T-helper 22 cell (primary cell): Measurements from ENCODE around the gene ABHD15.

Source experiments
- DNase-seq: peaks from one replicate; pipeline ENCODE4 v3.0.0-alpha.2; 2020; ENCODE audit warnings: low read depth

The ABHD15 gene

DNA sequence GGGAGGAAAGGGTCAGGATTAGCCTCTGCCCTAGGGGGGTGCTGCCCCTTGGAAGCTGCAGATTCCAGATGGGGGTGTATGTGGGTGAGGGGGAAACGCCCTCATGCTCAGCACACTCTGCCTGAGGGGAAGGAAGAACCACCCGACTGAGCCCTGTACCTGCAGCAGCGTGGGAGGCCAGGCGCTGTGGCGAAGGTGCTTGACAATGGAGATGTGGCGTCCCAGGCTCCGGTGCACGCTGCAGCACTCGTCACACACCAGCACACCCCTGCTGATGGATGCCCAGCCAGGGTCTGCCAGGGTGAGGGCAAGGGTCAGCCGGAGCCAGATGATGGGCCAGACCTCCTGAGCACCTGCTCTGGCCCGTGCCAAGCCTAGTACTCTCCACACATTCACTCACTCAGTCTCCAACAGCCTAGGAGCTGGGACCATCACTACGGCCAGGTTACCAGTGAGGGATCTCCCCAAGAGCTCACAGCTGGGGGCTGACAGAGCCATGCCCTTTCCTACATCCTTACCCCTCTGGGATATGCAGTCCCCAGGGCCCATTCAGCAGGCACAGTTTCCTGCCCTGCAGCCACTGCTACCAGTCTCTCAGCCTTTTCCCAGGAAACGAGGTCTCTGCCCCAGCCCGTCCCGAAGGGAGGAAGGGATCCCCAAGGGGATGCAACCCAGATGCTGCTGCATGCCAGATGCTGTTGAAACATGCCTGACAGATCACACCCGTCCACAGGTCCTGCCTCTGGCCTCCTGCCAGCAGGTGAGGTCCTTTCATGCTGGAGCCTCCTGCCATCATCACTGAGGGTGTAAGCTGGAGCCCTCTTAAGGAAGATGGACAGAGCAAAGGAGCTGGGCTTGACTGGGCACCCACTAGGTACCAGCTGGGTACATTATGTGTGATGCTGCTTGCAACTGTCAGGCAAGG lies 16.7 kb upstream of the ABHD15 start:
- DNase-seq = no peak

- no peak for DNase-seq
Measured at GRCh38 chr17:29582772-29583171, 15.9 kb upstream of the ABHD15 start.

DNA sequence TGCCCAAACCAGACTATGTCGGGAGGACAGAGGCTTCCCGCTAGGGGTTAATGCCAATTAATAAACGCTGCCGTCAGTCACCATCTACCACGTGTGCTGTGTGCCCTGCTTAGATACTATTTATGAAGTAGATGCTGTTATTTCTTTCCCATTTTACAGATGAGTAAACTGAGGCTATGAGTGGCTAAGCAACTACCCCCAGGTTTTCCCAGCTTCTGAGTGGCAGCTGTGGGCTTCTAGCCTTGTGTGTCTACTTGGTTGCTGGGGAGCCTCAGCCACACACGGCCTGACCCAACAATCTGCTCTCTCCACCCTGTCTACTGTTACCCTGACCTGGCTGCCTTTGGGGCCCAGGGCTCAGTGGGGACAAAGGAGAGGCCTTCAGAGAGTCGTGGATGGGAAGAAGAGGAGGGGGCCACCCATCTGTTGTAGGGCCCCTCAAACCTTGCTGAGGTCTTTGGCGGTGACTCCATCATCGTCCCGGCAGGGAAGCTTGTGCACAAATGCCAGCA lies 15.5 kb upstream of the ABHD15 start:
- DNase-seq = no peak

GRCh38 chr17:29581583-29582253 lies 14.9 kb upstream of the ABHD15 start:
- DNase-seq = no peak

DNA sequence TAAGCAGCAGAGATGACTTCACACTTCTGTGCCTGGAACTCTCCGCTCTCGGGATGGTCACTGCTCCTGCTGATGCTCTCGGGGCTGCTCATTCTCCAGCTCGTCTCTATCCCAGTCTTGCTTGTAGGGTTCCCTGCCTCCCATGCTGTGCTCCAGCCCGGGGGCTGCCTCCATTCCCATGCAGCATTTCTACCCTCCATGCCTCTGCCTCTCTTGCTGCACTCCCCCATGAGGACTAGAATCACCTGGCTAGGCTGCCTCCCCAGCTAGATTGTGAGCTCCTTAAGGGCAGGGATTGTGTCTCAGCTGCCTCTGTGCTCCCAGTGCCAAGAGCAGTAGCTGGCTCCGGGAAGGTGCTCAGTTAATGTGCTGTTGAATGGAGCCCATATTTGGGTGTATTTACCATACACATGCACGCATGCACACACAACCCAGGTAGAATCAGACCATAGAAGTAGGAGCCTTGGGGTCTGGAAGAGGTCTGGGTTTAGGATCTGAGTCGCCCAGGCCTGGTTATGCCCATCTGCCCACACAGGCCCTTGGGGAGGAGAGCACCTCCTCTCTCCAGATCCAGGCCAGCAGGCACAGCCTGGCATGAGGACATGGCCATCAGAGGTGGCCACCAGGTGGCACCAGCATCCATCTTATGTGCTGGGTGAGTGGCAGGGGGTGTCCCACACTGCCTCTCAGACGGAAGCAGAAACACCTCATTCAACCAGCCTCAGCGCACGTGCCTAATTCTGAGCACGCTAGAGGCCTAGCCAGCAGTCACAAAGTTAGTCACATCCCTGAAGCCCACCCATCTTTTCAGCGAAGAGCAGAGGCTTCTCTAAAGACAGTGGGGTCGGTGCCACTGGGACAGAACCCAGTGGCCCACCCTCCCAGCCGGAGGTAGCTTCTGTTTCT lies 13.3 kb upstream of the ABHD15 start:
- DNase-seq = peak; percentile 78

DNA sequence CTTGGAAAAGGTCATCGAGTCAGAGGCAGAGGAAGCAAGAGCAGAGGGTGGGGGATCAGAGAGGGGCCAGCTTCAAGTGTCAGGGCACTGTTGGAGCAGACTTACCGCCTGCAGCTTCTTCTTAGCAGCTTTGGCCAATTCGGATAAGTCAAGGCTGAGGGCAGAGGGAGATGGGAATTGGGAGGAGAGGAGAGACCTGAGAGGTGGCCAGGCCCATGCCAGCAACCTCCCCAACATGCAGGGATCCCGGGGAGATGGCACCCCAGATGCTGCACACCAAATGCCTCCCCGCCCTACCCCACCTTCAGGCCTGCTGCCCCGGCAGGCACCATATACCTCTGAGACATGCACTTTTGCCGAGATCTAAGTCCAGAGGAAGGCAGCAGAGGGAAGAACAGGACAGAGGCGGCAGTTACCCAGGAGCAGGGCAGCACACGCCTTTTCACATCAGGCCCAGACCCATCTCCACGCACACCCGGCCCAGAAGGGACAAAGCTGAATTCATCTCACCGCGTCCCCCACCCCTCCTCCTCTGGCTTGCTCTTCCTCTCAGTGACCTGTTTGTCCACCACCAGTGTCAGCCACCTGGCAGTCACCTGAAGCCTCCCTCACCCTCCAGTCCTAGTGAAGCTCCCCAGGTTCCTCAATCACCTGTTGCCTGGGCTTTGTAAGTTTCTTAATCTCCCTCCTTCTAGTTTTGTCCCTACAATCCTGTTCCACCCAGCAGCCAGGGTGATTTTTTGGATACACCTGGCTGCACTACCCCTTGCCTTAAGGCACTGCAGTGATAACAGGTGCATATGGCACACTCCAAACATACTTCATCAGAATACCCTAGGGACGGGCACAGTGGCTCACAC lies 12.0 kb upstream of the ABHD15 start:
- no peak for DNase-seq

- DNase-seq = no peak
Measured at GRCh38 chr17:29577385-29578211, 10.8 kb upstream of the ABHD15 start.

GRCh38 chr17:29577001-29577370 lies 10.1 kb upstream of the ABHD15 start:
- no peak for DNase-seq

GRCh38 chr17:29576214-29577000 lies 9.6 kb upstream of the ABHD15 start:
- DNase-seq = no peak

- no peak for DNase-seq
Measured at GRCh38 chr17:29575511-29576213, 8.8 kb upstream of the ABHD15 start.

DNA sequence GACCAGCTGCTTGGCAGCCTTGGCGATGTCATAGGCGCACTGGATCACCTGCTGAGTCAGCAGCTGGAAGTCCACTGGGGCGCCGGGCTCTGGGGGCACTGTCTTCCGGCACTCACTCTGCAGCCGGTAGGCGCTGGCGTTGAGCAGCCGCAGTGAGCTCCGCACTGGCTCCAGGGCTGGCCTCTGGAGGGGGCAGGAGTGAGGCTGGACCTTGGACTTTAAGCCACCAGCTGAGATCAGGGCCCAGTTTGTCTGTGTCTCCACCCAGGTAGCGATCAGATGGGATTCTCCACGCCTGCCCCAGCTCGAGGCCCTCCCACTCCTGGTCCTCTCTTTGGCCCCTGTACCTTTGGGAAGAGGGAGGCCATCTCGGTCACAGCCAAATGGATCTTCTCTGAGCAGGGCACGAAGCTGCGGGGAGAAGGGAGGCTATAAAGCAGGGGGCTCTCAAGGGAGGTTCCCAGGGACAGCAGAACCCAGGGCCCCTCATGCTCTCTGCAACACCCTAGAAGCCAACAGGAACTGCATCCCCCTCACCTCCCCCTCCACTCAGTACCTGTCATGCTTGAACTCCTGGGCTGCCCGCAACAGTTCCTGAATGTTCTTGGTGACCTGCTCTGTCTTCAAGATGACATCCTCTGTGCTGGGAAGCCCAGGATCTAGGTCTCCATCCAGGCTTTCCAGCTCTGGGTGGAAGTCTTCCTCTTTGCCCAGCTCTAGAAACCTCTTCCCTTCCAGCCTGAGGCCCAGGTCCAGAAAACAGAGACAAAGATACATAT lies 8.1 kb upstream of the ABHD15 start:
- no peak for DNase-seq

- DNase-seq = no peak
Measured at GRCh38 chr17:29573871-29574731, 7.3 kb upstream of the ABHD15 start.

GRCh38 chr17:29573558-29573869 lies 6.7 kb upstream of the ABHD15 start:
- no peak for DNase-seq

- no peak for DNase-seq
Measured at GRCh38 chr17:29572691-29573557, 6.1 kb upstream of the ABHD15 start.

DNA sequence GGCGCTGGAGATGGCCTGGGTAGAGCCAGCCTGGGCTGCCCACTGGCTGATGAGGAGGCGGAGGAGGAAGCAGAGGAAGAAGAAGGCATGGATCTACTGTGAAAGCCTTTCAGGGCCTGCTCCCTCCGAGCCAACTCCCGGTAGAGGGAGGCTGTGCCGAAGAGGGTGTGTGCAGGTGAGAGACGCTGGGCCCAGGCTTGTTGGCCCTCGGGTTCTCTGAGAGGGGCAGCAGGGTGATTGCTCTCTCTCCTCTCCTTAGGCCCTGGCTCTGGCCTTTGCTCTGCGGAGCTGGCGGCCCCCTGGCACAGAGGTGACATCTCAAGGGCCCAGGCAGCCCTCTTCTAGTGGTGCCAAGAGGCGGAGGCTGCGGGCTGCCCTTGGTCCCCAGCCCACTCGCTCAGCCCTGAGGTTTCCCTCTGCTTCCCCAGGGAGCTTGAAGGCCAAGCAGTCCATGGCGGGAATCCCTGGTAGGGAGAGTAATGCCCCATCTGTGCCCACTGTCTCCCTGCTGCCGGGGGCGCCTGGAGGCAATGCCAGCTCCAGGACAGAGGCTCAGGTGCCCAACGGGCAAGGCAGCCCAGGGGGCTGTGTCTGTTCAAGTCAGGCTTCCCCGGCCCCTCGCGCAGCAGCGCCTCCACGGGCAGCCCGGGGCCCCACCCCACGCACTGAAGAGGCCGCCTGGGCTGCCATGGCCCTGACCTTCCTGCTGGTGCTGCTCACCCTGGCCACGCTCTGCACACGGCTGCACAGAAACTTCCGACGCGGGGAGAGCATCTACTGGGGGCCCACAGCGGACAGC lies 5.2 kb upstream of the ABHD15 start:
- DNase-seq = no peak
